ENCODE data around the gene WBP4.

WBP4 gene

DNA sequence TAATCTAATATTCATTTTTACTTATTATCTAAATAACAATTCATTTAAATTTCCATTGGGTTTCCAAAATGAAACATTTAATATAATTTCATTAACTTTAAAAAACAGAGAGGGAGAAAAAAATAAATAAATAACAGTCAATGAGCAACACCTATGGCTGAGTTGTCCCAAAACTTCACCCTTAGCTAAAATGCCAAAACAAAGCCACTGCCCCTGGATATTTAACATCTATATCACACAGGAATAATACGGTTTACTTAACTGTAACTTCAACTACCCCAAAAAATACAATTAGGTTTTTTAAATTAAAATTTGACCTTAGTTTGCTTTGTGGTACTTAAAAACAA is 42.7 kb upstream of the WBP4 start:
- no peak for FAIRE-seq
- TF ChIP-seq, protein P1, sequence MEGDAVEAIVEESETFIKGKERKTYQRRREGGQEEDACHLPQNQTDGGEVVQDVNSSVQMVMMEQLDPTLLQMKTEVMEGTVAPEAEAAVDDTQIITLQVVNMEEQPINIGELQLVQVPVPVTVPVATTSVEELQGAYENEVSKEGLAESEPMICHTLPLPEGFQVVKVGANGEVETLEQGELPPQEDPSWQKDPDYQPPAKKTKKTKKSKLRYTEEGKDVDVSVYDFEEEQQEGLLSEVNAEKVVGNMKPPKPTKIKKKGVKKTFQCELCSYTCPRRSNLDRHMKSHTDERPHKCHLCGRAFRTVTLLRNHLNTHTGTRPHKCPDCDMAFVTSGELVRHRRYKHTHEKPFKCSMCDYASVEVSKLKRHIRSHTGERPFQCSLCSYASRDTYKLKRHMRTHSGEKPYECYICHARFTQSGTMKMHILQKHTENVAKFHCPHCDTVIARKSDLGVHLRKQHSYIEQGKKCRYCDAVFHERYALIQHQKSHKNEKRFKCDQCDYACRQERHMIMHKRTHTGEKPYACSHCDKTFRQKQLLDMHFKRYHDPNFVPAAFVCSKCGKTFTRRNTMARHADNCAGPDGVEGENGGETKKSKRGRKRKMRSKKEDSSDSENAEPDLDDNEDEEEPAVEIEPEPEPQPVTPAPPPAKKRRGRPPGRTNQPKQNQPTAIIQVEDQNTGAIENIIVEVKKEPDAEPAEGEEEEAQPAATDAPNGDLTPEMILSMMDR (IDR thresholded peaks at IDR 0.05; ENCODE audit: insufficient read depth, missing control alignments): no peak
- no peak for DNase-seq (ENCODE audit: insufficient read length, low spot score)

DNA sequence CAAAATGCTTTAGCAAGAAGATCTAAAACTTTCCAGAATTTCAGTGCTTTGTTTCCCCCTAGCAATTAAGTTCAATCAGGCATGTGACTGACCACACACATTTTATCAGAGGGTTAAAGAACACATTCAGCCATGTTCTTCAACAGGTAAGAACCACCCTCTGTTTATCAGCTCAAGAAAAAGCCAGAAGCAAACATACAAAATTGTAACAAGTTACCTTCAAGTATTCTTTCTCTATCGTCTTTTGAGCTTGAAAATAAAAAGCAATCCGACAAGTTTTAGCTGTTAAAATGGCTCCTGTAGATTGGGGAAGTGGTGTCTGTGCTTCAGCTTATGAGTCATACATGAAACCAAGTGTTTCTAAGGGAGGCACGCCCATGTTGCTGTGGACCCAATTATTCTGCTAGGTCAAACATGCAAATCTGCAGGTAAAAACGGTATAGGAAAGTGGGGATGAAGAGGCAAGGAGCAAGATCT is 42.3 kb upstream of the WBP4 start, which contains the start of gene ELF1:
Gene ELF1 (minus strand): TSS at position 306 of the 477 bp plus-strand sequence. CDS start 37,262 bp downstream, outside the sequence.
- no peak for FAIRE-seq
- TF ChIP-seq, protein P1 (IDR thresholded peaks at IDR 0.05; ENCODE audit: insufficient read depth, missing control alignments): no peak
- no peak for DNase-seq (ENCODE audit: insufficient read length, low spot score)

DNA sequence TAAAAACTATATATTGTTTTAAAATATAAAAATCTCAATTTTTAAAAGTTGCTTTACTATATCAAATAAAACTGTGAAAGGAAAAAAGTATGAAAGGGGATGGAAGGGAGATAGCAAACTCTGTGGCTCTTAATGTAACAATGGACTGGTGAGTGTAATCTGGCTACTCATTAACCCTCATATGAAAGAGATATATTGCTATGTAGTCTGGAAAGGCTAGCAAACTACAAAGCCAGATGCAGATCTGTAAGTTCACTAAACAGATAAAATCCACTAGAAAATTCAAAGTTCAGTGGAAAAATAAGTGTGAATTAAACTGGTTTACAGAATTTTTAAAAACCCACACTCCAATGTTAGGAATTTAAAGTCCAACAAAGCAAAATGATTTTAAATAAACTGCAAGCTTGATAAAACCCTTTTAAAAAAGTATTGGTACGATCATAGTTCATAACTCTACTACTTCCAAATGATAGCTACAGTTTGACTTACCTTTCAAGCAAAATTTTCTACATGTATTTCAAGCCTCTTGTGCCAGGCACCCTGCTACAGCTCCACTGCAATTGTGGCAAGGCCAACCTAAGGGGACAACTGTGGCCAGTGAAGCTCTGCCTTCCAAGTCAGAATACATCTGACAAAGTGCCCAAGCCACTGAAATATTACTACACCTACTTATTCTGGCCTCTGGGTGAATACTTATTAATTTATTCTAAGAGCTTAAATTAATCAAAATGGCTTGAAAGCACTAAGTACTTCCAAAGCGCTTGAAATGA is 41.5 kb upstream of the WBP4 start:
- FAIRE-seq (no peak), DNase-seq (ENCODE audit: insufficient read length, low spot score) (no peak)
- TF ChIP-seq, protein P1 (IDR thresholded peaks at IDR 0.05; ENCODE audit: insufficient read depth, missing control alignments): no peak

DNA sequence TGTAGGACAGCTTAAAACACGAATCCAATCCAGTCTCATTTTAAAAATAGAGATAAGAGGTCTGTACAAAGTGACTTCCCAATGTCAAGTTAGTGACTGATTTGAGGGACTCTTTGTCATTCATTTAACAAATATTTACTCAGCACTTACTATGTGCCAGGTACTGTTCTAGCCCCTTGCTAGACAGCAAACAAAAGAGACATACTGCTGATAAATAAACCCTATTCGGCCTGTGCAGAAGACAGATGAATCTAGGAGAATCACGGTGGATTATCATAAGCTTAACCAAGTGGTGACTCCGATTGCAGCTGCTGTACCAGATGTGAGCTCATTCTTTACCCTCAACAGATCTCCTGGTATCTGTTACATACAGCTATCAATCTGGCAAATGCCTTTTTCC is 35.8 kb upstream of the WBP4 start:
- no peak for DNase-seq (ENCODE audit: insufficient read length, low spot score)
- TF ChIP-seq, protein P1 (IDR thresholded peaks at IDR 0.05; ENCODE audit: insufficient read depth, missing control alignments): no peak
- no peak for FAIRE-seq

DNA sequence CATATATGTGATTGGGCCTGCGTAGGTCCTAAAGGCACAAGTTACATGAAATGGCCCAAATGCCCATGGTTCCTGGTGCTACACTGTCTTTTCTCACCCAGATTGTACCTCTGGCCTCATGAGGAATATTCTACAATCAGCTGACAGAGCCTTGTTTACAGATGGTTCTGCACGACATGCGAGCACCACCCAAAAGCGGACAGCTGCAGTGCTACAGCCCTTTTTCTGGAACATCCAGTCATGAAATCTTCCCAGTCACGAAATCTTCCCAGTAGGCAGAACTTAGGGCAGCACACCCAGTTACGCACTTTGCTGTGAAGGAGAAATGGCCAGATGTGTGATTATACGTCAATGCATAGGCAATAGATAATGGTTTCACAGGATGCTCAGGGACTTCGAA is 34.5 kb upstream of the WBP4 start:
- DNase-seq (ENCODE audit: insufficient read length, low spot score): no peak
- TF ChIP-seq, protein P1 (IDR thresholded peaks at IDR 0.05; ENCODE audit: insufficient read depth, missing control alignments): no peak
- FAIRE-seq: no peak

DNA sequence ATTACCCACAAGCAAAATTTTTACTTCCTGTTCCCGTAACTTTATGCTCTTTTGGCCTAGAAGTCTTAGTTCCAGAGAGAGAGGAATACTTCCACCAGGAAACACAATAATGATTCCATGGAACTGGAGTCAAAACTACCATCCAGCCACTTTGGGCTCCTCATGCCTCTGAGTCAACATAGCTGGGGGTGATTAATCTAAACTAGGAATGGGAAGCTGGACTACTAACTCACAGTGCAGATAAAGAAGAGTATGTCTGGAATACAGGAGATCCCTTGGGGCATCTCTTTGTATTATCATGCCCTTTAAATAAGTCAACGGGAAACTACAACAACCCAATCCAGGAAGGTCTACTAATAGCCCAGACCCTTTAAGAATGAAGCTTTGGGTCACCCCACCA is 33.3 kb upstream of the WBP4 start:
- TF ChIP-seq, protein P1 (IDR thresholded peaks at IDR 0.05; ENCODE audit: insufficient read depth, missing control alignments): no peak
- DNase-seq (ENCODE audit: insufficient read length, low spot score) (no peak), FAIRE-seq (no peak)

DNA sequence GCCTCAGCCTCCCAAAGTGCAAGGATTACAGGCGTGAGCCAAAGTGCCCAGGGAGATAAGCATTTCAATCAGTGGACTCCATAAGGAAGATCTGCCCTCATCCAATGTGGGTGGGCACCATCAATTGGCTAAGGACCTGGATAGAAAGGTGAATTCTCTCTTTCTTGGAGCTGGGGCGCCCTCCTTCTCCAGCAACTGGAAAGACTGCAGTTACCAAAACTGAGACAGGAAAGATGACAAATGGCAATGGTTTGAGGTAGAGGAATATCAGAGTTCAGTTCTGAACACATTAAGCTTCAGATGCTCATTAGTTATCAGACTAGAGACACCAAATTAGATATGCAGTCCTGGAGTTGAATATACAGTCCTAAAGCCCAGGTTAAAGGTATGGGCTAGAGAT is 31.7 kb upstream of the WBP4 start:
- no peak for DNase-seq (ENCODE audit: insufficient read length, low spot score)
- TF ChIP-seq, protein P1 (IDR thresholded peaks at IDR 0.05; ENCODE audit: insufficient read depth, missing control alignments): no peak
- FAIRE-seq: no peak

Data from D721Med (cell line).